HG03432 (cell line): ENCODE data around the gene CALR.
"Not testable (repeated sequence)": the region's sequence is repeated elsewhere in the genome, so short reads cannot be mapped to it uniquely, and the experiment has no call there.

ENCODE experiments used
- ATAC-seq: cut with Tn5 transposase; IDR thresholded peaks from one replicate; pipeline ENCODE4 v1.9.1; 2021; ENCODE audit warnings: mild to moderate bottlenecking, moderate library complexity; ENCODE audit not compliant: unreplicated experiment

The CALR gene

GRCh38 chr19:12976109-12976508, 37.7 kb downstream of the CALR start:
- ATAC-seq, result not testable (repeated sequence)

GRCh38 chr19:12979974-12980373, 41.6 kb downstream of the CALR start:
- ATAC-seq, result no peak

GRCh38 chr19:12982648-12983047, 44.2 kb downstream of the CALR start:
- ATAC-seq, result no peak

- no peak for ATAC-seq
These were observed 44.7 kb downstream of the CALR start for GRCh38 chr19:12983091-12983490.

GRCh38 chr19:12983542-12984142, 45.2 kb downstream of the CALR start:
- ATAC-seq, result no peak

GRCh38 chr19:12984143-12984627, 45.8 kb downstream of the CALR start:
- no peak for ATAC-seq

- no peak for ATAC-seq
These were observed 46.3 kb downstream of the CALR start for GRCh38 chr19:12984683-12985048.

- ATAC-seq, result peak; percentile 45
These were observed 46.8 kb downstream of the CALR start for GRCh38 chr19:12985049-12985776.

- ATAC-seq, result no peak
These were observed 48.3 kb downstream of the CALR start for GRCh38 chr19:12986726-12987125.

- ATAC-seq, result no peak
These were observed 48.8 kb downstream of the CALR start for GRCh38 chr19:12987190-12987589.

GRCh38 chr19:12987781-12988180, 49.4 kb downstream of the CALR start:
- ATAC-seq, result no peak

GRCh38 chr19:12990431-12990830, 52.0 kb downstream of the CALR start:
- ATAC-seq, result no peak

GRCh38 chr19:12990853-12991252, 52.4 kb downstream of the CALR start:
- ATAC-seq, result no peak

GRCh38 chr19:12991296-12991695, 52.9 kb downstream of the CALR start:
- ATAC-seq, result no peak

- no peak for ATAC-seq
These were observed 54.3 kb downstream of the CALR start for GRCh38 chr19:12992729-12993128.

GRCh38 chr19:12993562-12993961, 55.2 kb downstream of the CALR start:
- ATAC-seq, result no peak
